ENCODE measurements around the gene SRP9.

The SRP9 gene

DNA sequence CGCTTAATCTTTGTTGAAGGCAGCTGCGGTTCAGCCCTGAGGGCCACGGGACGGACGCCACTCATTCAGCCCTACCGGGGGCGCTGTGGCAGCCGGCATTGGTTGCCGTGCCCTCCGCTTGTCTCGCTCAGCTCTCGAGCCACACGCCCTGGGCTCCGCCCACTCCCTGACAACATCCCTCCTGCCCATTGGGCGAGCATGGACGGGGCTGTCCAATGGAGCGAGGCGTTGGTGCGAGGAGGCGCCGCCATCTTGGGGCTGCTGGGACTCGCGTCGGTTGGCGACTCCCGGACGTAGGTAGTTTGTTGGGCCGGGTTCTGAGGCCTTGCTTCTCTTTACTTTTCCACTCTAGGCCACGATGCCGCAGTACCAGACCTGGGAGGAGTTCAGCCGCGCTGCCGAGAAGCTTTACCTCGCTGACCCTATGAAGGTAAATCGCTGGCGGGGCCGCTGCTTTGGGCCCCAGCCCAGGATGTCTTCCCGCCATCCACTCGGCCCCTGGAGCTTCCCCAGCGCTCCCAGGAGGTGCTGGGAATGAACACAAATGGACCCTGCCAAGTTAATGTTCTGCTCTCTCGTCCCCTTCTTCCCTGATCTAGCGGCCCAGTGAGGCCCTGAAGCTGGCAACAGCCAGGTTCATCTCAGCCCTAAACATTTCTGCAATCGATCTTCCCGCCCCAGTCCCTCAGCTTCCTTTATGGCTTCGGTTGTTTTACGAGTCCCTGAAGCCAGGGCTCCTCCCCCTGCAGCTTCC is at the start of gene SRP9:
TSS of gene SRP9 (plus strand) at position 244 of the 754 bp plus-strand sequence. CDS start at position 359, 115 bp downstream.
- DNase-seq: peak; percentile 99

- no peak for DNase-seq
These were observed 46.1 kb upstream of the SRP9 start for GRCh38 chr1:225731491-225731890.

- no peak for DNase-seq
These were observed 44.4 kb upstream of the SRP9 start for GRCh38 chr1:225733254-225733653.

DNA sequence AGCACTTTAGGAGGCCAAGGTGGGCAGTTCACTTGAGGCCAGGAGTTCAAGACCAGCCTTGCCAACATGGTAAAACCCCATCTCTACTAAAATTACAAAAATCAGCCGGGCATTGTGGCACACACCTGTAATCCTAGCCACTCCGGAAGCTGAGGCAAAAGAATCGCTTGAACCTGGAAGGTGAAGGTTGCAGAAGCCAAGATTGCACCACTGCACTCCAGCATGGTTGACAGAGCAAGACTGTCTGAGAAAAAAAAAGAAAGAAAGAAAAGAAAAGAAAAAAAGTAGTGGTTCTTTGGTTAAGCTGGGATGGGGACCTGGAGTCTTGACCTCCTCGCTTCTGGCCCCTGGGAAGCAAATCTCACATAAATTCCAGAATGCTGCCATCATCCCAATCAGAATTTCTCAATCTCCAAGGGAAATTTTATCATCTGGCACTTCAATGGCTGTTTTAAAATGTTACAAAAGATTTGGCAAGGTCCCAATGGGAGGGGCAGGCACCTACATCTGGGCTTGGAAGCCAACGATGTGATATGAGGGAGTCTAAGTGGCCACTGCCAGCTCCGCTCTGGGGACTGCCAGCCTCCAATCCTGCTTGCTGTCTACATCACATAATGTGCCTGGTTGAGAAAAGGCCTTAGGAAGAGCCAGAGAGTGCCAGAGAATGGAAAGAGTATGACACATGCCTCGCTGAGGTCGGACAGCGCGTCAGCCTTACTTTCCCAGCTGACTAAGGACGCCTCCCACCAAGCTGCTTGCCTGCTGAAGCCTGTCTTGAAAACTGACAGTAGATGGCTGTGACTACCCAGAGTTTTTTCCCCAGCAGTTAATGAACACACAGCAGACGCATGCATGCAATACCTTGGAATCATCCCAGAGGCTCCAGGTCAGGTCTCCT is 42.1 kb upstream of the SRP9 start:
- no peak for DNase-seq

DNA sequence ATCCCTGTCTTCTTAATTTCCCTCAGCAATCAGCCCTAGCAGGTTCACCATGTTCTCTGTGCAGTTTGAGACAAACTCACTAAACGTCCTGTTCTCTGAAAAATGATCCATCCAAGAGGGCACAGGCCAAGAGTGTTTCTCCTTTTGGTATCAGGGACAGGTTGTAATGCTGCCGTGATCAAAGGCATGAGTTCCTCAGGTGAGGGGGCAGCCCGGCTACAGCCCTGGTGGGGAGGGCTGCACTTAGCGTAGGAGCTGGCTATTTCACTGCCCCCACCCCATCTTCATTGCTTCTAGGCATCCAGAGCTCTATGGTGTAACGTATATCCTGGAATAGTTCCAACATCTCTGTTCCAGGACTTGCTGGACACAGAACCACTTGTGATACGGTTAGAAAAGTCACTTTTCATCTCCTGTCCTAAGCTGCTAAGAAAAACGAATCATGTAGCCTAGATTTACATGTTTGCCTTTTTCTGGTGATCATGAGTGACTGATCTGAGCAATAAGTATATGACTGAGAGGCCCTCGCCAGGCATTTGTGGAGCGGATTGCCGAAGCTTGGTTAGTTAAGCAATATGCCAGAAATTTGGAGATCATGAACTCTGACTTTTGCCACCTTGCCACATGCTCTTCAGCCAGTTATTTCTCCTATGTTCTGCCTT is 41.1 kb upstream of the SRP9 start:
- no peak for DNase-seq

DNA sequence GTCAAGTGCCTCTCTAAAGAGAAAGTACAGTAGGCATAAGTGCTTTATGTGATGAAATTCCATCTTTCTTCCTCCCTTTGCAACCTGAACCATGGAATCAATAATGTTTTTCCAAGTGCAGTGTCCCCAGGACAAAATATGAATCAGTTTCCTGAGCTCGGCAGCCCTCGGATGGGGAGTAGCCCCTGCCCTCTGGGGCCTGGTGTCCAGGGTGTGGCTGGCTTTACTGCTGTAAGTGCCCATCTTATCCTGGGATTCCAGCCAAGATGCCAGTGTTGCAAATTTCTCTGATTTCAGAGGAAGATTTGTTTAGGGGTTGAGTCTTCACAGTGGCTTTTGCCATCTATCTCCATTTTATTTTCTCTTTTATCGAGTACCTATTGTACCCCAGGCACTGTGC is 40.5 kb upstream of the SRP9 start:
- no peak for DNase-seq

DNA sequence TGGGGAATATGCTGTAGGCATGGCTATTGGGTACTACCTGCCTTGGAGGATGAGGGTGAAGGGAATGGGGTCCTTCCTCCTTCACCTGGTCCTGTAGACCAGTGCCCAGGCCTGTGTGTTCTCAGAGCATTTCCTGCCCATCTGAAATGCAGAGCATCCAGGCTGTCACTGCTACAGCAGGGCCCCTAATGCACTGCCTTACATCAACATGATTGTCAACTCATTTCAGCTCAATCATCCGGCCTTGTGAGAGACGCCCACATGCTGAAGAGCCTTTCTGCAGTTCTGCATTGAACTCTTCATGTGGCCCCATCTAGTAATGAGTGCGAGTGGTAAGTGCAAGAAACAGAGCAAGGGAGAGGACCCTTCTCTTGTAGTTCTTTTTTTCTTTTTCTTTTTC is 39.8 kb upstream of the SRP9 start:
- no peak for DNase-seq

GRCh38 chr1:225738763-225739162 is 38.9 kb upstream of the SRP9 start:
- no peak for DNase-seq

GRCh38 chr1:225739542-225740107 is 38.0 kb upstream of the SRP9 start:
- no peak for DNase-seq

DNA sequence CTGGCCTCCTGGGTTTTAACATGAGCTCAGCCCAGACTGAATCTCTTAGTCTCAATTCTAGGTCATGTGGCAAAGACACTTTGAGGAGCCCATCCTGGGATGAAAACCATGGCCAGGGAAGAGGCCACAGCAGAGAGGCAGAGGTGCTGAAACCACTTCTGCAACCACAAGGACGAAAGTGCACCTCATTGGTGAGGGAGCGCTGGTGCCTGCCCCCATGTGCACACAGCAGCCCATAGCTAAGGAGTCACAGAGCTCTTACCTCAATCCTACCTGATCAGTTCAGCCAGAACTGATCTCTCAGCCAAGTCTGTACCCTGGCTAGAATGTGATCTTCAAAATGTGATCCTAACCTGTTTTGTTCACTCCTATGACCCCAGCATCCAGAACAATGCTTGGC is 32.9 kb upstream of the SRP9 start:
- no peak for DNase-seq

- DNase-seq: no peak
These were observed 32.4 kb upstream of the SRP9 start for GRCh38 chr1:225745273-225745672.

DNA sequence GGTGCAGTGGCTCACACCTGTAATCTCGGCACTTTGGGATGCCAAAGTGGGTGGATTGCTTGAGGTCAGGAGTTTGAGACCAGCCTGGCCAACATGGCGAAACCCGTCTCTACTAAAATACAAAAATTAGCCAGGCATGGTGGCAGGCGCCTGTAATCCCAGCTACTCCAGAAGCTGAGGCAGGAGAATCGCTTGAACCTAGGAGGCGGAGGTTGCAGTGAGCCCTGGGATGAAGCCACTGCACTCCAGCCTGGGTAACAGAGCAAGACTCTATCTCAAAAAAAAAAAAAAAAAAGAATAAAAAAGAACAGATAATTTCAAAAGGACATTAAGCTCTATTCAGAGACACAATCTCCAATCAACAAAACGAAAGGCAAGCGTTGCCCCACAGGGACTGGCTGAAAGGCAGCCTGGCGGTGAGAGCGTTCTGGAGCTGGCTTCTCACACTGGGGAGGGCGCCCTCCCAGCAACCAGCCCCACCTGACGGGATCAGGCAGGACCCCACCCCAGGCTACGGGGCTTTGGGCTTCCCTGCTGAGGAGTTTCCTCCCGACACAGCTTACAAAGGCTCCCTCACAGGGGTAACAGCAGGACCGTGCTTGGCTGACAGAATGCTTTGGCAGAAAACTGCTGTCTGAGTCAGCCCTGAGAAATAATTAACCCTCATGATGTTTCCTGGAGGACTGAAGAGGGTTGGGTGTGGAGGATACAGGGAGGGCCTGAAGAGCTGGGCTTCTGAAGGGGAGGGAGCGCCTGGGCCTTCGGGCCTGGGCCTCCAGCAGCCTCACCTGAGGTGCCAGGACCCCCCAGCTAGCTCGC is 31.1 kb upstream of the SRP9 start:
- DNase-seq: no peak

DNA sequence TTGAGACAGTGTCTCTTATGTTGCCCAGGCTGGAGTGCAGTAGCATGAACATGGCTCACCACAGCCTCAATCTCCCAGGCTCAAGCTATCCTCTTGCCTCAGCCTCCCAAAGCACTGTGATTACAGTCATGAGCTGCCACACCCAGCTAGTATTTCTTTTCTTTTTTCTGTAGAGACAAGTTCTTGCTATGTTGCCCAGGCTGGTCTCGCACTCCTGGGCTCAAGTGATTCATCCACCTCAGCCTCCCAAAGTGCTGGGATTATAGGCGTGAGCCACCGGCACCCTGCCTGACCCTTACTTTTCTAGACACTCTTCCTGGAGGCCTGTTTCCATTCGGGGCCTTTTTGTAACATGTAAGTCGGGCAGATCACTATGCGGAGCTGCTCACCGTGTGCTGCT is 30.1 kb upstream of the SRP9 start:
- DNase-seq: no peak

DNA sequence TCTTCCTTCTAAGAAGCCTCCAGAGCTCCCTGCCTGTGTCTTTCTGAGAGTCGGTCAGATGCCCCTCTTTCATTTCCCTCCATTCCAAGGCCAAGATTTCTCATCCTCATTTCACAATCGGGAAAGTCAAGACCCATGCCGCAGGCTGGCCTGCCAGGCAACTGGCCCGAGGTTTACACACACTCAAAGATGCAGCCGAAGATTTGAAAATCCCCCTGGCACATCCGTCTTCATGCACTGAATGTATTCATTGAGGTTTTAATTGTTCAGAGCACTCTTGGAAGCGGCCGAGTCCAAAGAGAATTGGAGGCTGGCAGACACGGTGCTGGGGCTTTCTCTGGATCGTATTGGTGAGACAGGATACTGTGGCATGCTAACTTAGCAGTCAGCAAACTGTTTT is 29.1 kb upstream of the SRP9 start:
- no peak for DNase-seq

DNA sequence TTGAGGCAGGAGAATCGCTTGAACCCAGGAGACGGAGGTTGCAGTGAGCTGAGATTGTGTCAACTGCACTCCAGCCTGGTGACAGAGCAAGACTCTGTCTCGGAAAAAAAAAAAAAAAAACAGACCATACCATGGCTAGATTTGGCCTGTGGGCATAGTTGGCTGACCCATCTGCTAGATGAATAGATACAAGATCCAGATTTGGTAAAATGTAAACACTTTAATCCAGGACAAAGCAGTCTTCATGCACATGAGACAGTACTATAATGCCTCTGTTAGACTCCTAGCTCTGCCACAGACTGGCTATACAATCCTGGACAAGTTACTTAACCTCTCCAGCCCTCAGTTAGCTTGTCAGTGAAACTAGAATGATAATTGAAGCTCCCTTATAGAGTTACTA is 27.9 kb upstream of the SRP9 start:
- no peak for DNase-seq

GRCh38 chr1:225750420-225750819 is 27.2 kb upstream of the SRP9 start:
- no peak for DNase-seq

DNA sequence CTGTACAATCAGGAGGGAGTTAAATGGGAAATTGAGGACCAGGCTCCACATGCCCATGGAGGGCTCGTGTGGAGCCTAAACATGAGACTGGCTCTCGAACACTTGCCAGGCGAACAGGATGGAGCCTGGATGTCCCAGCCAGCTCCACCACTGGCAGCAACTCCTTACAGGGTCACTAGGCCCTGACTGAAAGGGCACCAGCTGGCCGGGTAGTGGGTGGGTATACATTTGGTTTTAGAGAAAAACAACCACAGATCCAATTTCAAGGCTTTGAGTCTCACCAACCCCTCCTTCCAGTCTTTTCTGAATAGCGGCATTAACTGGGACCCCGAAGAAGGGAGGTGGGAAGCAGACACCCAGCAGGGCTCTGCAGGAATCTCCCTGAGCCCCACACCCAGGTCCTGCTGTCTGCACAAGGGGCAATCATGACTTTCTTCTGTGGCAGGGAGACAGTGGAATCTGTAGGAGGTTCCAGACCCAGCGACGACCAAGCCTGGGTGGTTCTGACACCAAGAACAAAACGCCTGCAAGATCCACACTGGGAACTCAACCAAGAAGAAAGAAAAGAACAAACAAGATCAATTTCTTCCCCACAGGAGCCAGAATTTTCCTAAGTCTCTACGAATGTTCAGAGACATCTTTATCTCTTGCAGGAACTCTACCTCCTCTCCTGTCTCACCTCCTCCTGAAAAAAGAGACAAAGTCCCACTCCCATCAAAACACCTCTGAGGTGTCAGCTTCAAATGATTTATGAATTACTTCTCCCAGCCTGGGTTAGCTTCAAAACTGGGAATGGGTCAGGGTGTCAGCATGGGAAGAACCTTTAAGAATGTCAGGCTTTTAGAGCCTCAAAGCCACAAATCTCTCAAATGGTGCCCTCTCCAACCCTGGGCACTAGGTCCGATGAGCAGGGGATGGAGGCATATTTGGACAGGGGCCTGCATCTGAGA is 26.5 kb upstream of the SRP9 start:
- no peak for DNase-seq

DNA sequence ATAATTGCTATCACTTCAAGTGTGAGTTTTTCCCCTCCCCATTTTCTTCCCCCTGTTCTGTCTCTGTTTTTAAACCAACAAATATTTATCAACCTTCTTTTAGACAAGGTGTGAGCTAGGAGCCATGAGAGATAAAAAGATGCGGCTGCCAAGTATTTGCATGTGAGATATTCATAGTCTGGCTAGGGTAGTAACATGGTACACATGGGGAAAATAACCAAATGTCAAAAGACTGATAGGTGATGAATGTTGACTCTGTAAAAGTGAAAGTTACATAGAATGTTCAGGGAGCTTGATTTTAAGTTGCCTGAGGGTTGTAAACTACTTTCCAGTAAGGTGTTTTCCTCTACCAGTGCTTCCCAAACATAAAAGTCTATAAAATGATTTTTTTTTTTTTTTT is 25.4 kb upstream of the SRP9 start:
- DNase-seq: no peak

GRCh38 chr1:225754940-225755641 is 22.5 kb upstream of the SRP9 start:
- DNase-seq: no peak

DNA sequence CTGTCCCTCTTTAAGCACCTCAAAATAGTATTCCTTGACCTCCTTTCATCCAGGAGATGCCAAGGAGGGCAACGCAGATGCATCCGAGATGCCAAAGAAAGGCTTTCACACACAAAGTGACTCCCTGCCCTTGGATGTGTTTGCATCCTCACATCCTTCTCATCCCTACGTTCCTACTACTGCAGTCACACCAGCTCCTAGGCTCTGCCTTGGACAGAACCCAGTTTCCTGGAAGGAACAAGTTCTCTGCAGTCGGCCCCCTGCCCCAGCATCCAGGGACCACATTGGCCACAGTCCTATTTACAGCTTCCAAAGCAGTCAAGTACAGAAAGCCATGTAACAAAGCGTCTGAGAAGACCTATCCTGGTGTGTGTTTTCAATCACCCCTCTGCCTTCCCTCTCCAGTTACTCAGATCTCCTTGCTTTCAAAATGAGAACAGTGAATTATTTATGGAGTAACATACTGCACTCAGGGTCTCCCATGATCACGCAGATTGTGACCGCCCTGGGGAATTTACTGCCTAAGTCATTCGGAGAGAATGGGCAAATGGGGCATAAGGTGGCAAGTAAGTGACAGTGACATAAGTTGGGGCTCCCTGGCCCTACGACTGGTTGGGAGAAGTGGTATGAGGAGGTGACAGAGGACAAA is 21.8 kb upstream of the SRP9 start:
- DNase-seq: no peak

Measured in CD4-positive, alpha-beta T cell treated with Interleukin-10 for 1 hour (primary cell).